K562 (cell line): ENCODE data around the gene OR52R1. TPM values are rescaled to one million over a fixed set of nuclear protein-coding genes. Genes with fewer than 3 reads are reported as not detected.

ENCODE experiments used
- ATAC-seq: fragments of 200-7000 bp; cut with Tn5 transposase; 3 replicates; pipeline ENCODE4 v1.9.1; 2020; ENCODE audit warnings: moderate library complexity
- BruUV-seq: library from RNA; stranded (reverse); fragments of 400-500 nt; replicated peaks from 2 replicates; lab custom pipeline; 2021; lab: Mats Ljungman, UMichigan
- CTCF ChIA-PET: fragments of 300-600 bp; formaldehyde crosslinking; extraction: SDS; loops from one replicate; lab custom pipeline; 2021; ENCODE audit warnings: low intra/inter-chr PET ratio; lab: Yijun Ruan, JAX
- POLR2A ChIA-PET: fragments of 300-600, 350-650 bp; sonication (Branson Sonifier 250); formaldehyde crosslinking; extraction: SDS; loops from one replicate; lab custom pipeline; 2021; ENCODE audit warnings: antibody characterized with exemption, inconsistent platforms; lab: Yijun Ruan, JAX
- DNase-seq, 4 experiments: peaks; one replicate each; pipeline versions ENCODE4 v3.0.0 to v3.0.0-alpha.2; 2011 to 2018; ENCODE audit warnings: low spot score in 3 of 4, mixed read lengths in 3 of 4; ENCODE audit errors: extremely low read depth in 1 of 4
- FAIRE-seq: peaks from 2 replicates; lab custom pipeline; 2011; peaks lifted over from hg19 to GRCh38; lab: Jason Lieb, UNC
- H2AFZ ChIP-seq: 2 replicates; pipeline ENCODE4 v1.6.0; 2011; ENCODE audit warnings: low read depth, low read length, control low read depth, inconsistent platforms
- H3K27ac ChIP-seq: fragments of 200-600 bp; 3 replicates; pipeline ENCODE4 v1.8.0; 2011; ENCODE audit warnings: low read depth, mild to moderate bottlenecking, control low read depth, inconsistent platforms, low read length, moderate library complexity, mixed read lengths; ENCODE audit errors: extremely low read depth
- H3K27me3 ChIP-seq, 2 experiments: fragments of 300-600 bp in 1 of 2; 2 replicates in 1 of 2; 3 replicates in 1 of 2; pipeline versions ENCODE4 v1.6.0 to v1.8.0; 2011; ENCODE audit warnings: inconsistent platforms in 2 of 2, low read length in 2 of 2, mild to moderate bottlenecking in 1 of 2, mixed read lengths in 1 of 2, moderate library complexity in 1 of 2; ENCODE audit not compliant: control insufficient read depth in 2 of 2, insufficient read depth in 2 of 2
- H3K36me3 ChIP-seq: fragments of 300-600 bp; 3 replicates; pipeline ENCODE4 v1.8.0; 2011; ENCODE audit warnings: mild to moderate bottlenecking, low read length, inconsistent platforms; ENCODE audit not compliant: control insufficient read depth, insufficient read depth
- H3K4me1 ChIP-seq, 2 experiments: fragments of 200-600 bp in 1 of 2; replicated peaks in 1 of 2; 2 replicates in 1 of 2; 3 replicates in 1 of 2; pipeline versions ENCODE4 v1.5.1 to v1.8.0; 2011; ENCODE audit warnings: inconsistent platforms in 2 of 2, low read length in 2 of 2, mild to moderate bottlenecking in 1 of 2, mixed read lengths in 1 of 2, moderate library complexity in 1 of 2; ENCODE audit not compliant: control insufficient read depth in 2 of 2, insufficient read depth in 2 of 2
- H3K4me2 ChIP-seq: 2 replicates; pipeline ENCODE4 v1.6.1; 2011; ENCODE audit warnings: low read length, control low read depth, inconsistent platforms, mixed read lengths; ENCODE audit not compliant: insufficient read depth
- H3K4me3 ChIP-seq: fragments of 200-600 bp; sonication (generic), shearing (Covaris generic); 2 replicates; pipeline ENCODE4 v1.5.1; 2016; ENCODE audit warnings: control low read depth, inconsistent platforms
- H3K79me2 ChIP-seq: fragments of 200-600 bp; 3 replicates; pipeline ENCODE4 v1.8.0; 2011; ENCODE audit warnings: low read length, inconsistent platforms; ENCODE audit not compliant: control insufficient read depth, insufficient read depth
- H3K9ac ChIP-seq, 2 experiments: 2 replicates each; pipeline versions ENCODE4 v1.6.0 to v1.6.1; 2011; ENCODE audit warnings: low read depth in 2 of 2, low read length in 2 of 2, control low read depth in 1 of 2, inconsistent platforms in 1 of 2, mild to moderate bottlenecking in 1 of 2, mixed read lengths in 1 of 2; ENCODE audit not compliant: insufficient read depth in 1 of 2
- H3K9me1 ChIP-seq: one replicate; pipeline ENCODE4 v1.6.0; 2011; ENCODE audit warnings: inconsistent platforms, mild to moderate bottlenecking, low read length, moderate library complexity; ENCODE audit not compliant: control insufficient read depth, insufficient read depth
- H3K9me3 ChIP-seq: replicated peaks from 2 replicates; pipeline ENCODE4 v1.5.1; 2011; ENCODE audit warnings: low read depth, low read length, inconsistent platforms; ENCODE audit not compliant: control insufficient read depth, insufficient read depth
- H4K20me1 ChIP-seq: replicated peaks from 2 replicates; pipeline ENCODE4 v1.6.1; 2011; ENCODE audit warnings: low read length, inconsistent platforms, mixed read lengths; ENCODE audit not compliant: control insufficient read depth, insufficient read depth
- CHCHD3 ChIP-seq: fragments of 250-450 bp; sonication (Bioruptor Pico); IDR thresholded peaks from 2 replicates; pipeline ENCODE4 v2.1.2; 2022; ENCODE audit warnings: mild to moderate bottlenecking
- DIDO1 ChIP-seq: fragments of 450-650 bp; IDR thresholded peaks from 2 replicates; pipeline ENCODE4 v1.6.1; 2016; ENCODE audit warnings: low read depth, missing biosample characterization, missing genetic modification characterization
- KDM4B ChIP-seq, 2 experiments: fragments of 450-650 bp in 1 of 2; sonication (generic) in 1 of 2; IDR thresholded peaks; 2 replicates each; pipeline ENCODE4 v1.6.1; 2016 to 2017; ENCODE audit warnings: borderline replicate concordance in 2 of 2, antibody characterized with exemption in 1 of 2, low read depth in 1 of 2, mild to moderate bottlenecking in 1 of 2
- NCOR1 ChIP-seq: fragments of 450-650 bp; IDR thresholded peaks from 2 replicates; pipeline ENCODE4 v1.6.1; 2016; ENCODE audit warnings: mild to moderate bottlenecking, moderate library complexity
- OTX1 ChIP-seq: fragments of 450-650 bp; formaldehyde crosslinking; IDR thresholded peaks from 2 replicates; pipeline ENCODE4 v1.4.0; 2022; ENCODE audit warnings: mild to moderate bottlenecking
- POLR2H ChIP-seq: IDR thresholded peaks from 2 replicates; pipeline ENCODE4 v1.6.1; 2016; ENCODE audit warnings: missing genetic modification characterization, low read depth, mild to moderate bottlenecking, control low read depth, missing compliant biosample characterization, moderate library complexity
- POU5F1 ChIP-seq: fragments of 150-350 bp; IDR thresholded peaks from 2 replicates; pipeline ENCODE4 v1.6.1; 2014; ENCODE audit warnings: borderline replicate concordance, low read length, low read depth, mild to moderate bottlenecking; ENCODE audit not compliant: partially characterized antibody
- PRMT5 ChIP-seq: sonication (generic); formaldehyde crosslinking; IDR thresholded peaks from 2 replicates; pipeline ENCODE4 v1.5.0; 2020; ENCODE audit warnings: missing genetic modification reagents
- RBM22 ChIP-seq: fragments of 200-400 bp; formaldehyde crosslinking; IDR thresholded peaks from 2 replicates; pipeline ENCODE4 v1.6.1; 2018; ENCODE audit warnings: low read length, low read depth; ENCODE audit not compliant: poor library complexity, severe bottlenecking
- SAFB2 ChIP-seq: fragments of 200-400 bp; formaldehyde crosslinking; IDR thresholded peaks from 2 replicates; pipeline ENCODE4 v1.6.1; 2018; ENCODE audit warnings: borderline replicate concordance, low read length, low read depth, moderate library complexity; ENCODE audit not compliant: severe bottlenecking
- SMAD2 ChIP-seq: fragments of 150-350 bp; IDR thresholded peaks from 2 replicates; pipeline ENCODE4 v1.6.1; 2014; ENCODE audit warnings: low read depth, mild to moderate bottlenecking, low read length
- SNRNP70 ChIP-seq: fragments of 200-400 bp; formaldehyde crosslinking; optimal IDR thresholded peaks from 2 replicates; pipeline ENCODE3; 2017; ENCODE audit warnings: low read depth, low read length
- SRF ChIP-seq, 2 experiments: fragments of 250-450, 450-650 bp in 1 of 2; sonication (Bioruptor Pico) in 1 of 2; sonication (generic) in 1 of 2; formaldehyde crosslinking; IDR thresholded peaks; 2 replicates each; pipeline versions ENCODE4 v1.5.0 to v1.5.1; 2020 to 2022; ENCODE audit warnings: mild to moderate bottlenecking in 1 of 2, missing genetic modification reagents in 1 of 2
- ZNF212 ChIP-seq: fragments of 450-650 bp; formaldehyde crosslinking; IDR thresholded peaks from 2 replicates; pipeline ENCODE4 v1.4.0; 2020; ENCODE audit warnings: mild to moderate bottlenecking
- ZNF347 ChIP-seq: fragments of 450-650 bp; formaldehyde crosslinking; IDR thresholded peaks from 2 replicates; pipeline ENCODE4 v1.4.0; 2020; ENCODE audit warnings: low read depth, mild to moderate bottlenecking, moderate library complexity
- ZNF589 ChIP-seq: fragments of 200-800 bp; sonication (Bioruptor generic); IDR thresholded peaks from 2 replicates; pipeline ENCODE4 v1.6.1; 2016; ENCODE audit warnings: low read depth, missing genetic modification characterization, missing compliant biosample characterization
- WGBS: fragments of 100-300 bp; shearing (Covaris generic); methylation state at CpG from one replicate; pipeline ENCODE4 v1.1.6; 2016; ENCODE audit warnings: low coverage, mixed read lengths; ENCODE audit not compliant: insufficient coverage; ENCODE audit errors: missing lambda C conversion rate; 5-methylcytosine and 5-hydroxymethylcytosine counted together
- in situ Hi-C: fragments of 300-500 bp; cut with MboI; formaldehyde crosslinking; loops from 4 replicates; pipeline ENCODE4 v1.15.0; 2018; ENCODE audit warnings: inconsistent platforms, mixed read lengths
- intact Hi-C: fragments of 100-400 bp; cut with micrococcal nuclease; formaldehyde crosslinking; loops from 2 replicates; pipeline ENCODE4 v1.14.2; 2022
- polyA plus RNA-seq, 8 experiments: library from polyadenylated mRNA; depleted of rRNA in 4 of 8; stranded (reverse) in 5 of 8; unstranded in 3 of 8; fragments of >200 nt; fragmentation: Nextera tagmentation in 2 of 8; fragmentation: Illumina TruSeq in 1 of 8; extraction: Ambion mirVana in 2 of 8; extraction: Trizol in 1 of 8; gene quantifications; 2 replicates each; pipeline versions ENCODE4 v1.2.1 to v1.2.3, GENCODE V29; 2011 to 2014; ENCODE audit warnings: inconsistent platforms in 1 of 8, missing spikeins in 1 of 8
- total RNA-seq, 7 experiments: library from RNA; depleted of rRNA in 6 of 7; stranded (reverse); fragments of >200 nt in 6 of 7; fragmentation: Illumina TruSeq in 2 of 7; extraction: Trizol in 2 of 7; gene quantifications; 2 replicates each; pipeline versions ENCODE4 v1.2.1 to v1.2.3, GENCODE V29; 2011 to 2021; ENCODE audit warnings: low replicate concordance in 1 of 7
- TF ChIP-seq, protein P1 (sequence below): sonication (generic); formaldehyde crosslinking; IDR thresholded peaks from 2 replicates; pipeline ENCODE4 v1.8.0; 2022; ENCODE audit warnings: mild to moderate bottlenecking, missing genetic modification reagents
- TF ChIP-seq, protein P2 (sequence below): fragments of 450-650 bp; formaldehyde crosslinking; IDR thresholded peaks from 2 replicates; pipeline ENCODE4 v1.4.0; 2022; ENCODE audit warnings: missing genetic modification characterization
- TF ChIP-seq, protein P3 (sequence below), 3 experiments: IDR thresholded peaks in 2 of 3; conservative IDR thresholded peaks in 1 of 3; 2 replicates each; pipeline ENCODE4 v1.5.1; 2011 to 2012; ENCODE audit warnings: low read length in 3 of 3, mild to moderate bottlenecking in 3 of 3, control low read depth in 2 of 3, improper control_type of control experiment in 1 of 3, inconsistent platforms in 1 of 3, low read depth in 1 of 3, mixed read lengths in 1 of 3, moderate library complexity in 1 of 3; ENCODE audit not compliant: insufficient read depth in 2 of 3

Gene OR52R1
- total and polyA plus RNA-seq, 9 of the 15 experiments (the other 6 are each of a cell fraction or from before 2014, with no cell fraction given), result not detected

DNA sequence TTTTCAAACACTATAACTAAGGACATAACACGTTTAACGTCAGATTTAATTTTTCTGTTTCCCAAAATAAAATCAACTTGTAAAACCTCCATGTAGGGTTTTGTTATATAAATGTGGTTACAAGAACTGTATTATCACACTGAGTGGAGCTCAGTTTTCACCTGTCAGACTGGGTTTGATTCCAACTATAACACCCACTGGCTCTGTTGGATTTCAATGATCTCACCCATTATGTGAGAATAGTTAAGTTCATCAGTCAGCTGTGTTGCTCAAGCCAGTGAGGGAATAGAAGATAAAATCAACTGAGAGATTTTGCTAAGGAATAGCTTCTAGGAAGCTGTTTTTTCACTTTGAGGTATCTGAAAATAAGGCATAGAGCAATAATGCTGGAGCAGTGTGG is 5.1 kb upstream of the OR52R1 start:
- ATAC-seq, result no peak
- Histone ChIP-seq H4K20me1 (no peaks in the 10 kb centered on the region), H3K4me1 (no peaks in the 10 kb centered on the region), H3K4me3 (no peak overlapping the region), H3K27me3 (no peaks in the 10 kb centered on the region), H3K9me3 (no peaks in the 10 kb centered on the region), H3K27ac (no peak overlapping the region)
- FAIRE-seq, result no peak
- in situ Hi-C loops, result no loop called here
- intact Hi-C loops, result no loop called here
- ChIA-PET POLR2A (no interaction called here), CTCF (no interaction called here)
- TF ChIP-seq, protein P1, sequence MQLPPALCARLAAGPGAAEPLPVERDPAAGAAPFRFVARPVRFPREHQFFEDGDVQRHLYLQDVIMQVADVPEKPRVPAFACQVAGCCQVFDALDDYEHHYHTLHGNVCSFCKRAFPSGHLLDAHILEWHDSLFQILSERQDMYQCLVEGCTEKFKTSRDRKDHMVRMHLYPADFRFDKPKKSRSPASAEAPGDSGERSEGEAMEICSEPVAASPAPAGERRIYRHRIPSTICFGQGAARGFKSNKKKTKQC (CRISPR knock-in tag), result no peak
- TF ChIP-seq ZNF347, result no peak
- TF ChIP-seq SRF (CRISPR knock-in tag; IDR thresholded peaks at IDR 0.05), result no peak
- TF ChIP-seq KDM4B (IDR thresholded peaks at IDR 0.05; ENCODE audit: borderline replicate concordance in 2 of 2, low read depth in 1 of 2), result no peak
- TF ChIP-seq POU5F1, result no peak
- no peak for TF ChIP-seq CHCHD3 (CRISPR knock-in tag)
- no peak for TF ChIP-seq ZNF212 (CRISPR knock-in tag)
- TF ChIP-seq SMAD2, result no peak
- TF ChIP-seq, protein P2, sequence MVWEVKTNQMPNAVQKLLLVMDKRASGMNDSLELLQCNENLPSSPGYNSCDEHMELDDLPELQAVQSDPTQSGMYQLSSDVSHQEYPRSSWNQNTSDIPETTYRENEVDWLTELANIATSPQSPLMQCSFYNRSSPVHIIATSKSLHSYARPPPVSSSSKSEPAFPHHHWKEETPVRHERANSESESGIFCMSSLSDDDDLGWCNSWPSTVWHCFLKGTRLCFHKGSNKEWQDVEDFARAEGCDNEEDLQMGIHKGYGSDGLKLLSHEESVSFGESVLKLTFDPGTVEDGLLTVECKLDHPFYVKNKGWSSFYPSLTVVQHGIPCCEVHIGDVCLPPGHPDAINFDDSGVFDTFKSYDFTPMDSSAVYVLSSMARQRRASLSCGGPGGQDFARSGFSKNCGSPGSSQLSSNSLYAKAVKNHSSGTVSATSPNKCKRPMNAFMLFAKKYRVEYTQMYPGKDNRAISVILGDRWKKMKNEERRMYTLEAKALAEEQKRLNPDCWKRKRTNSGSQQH (CRISPR knock-in tag), result no peak
- TF ChIP-seq PRMT5 (CRISPR knock-in tag), result no peak
- no peak for TF ChIP-seq NCOR1
- TF ChIP-seq, protein P3, sequence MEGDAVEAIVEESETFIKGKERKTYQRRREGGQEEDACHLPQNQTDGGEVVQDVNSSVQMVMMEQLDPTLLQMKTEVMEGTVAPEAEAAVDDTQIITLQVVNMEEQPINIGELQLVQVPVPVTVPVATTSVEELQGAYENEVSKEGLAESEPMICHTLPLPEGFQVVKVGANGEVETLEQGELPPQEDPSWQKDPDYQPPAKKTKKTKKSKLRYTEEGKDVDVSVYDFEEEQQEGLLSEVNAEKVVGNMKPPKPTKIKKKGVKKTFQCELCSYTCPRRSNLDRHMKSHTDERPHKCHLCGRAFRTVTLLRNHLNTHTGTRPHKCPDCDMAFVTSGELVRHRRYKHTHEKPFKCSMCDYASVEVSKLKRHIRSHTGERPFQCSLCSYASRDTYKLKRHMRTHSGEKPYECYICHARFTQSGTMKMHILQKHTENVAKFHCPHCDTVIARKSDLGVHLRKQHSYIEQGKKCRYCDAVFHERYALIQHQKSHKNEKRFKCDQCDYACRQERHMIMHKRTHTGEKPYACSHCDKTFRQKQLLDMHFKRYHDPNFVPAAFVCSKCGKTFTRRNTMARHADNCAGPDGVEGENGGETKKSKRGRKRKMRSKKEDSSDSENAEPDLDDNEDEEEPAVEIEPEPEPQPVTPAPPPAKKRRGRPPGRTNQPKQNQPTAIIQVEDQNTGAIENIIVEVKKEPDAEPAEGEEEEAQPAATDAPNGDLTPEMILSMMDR (IDR thresholded peaks at IDR 0.05 in 2 of 3, conservative IDR thresholded peaks at IDR 0.05 in 1 of 3; ENCODE audit: insufficient read depth in 2 of 3, low read depth in 1 of 3, low read length in 3 of 3), result no peak
- TF ChIP-seq POLR2H (tag), result no peak
- no peak for TF ChIP-seq DIDO1
- no peak for TF ChIP-seq SAFB2
- no peak for TF ChIP-seq OTX1
- no peak for TF ChIP-seq ZNF589
- TF ChIP-seq RBM22, result no peak
- no peak for TF ChIP-seq SNRNP70
- TF ChIP-seq, all 486 proteins: peak for 0
- 0% methylated on average over 2 of the region's 2 CpGs for WGBS
- H3K9ac ChIP-seq, result no peak overlapping the region
- no peak overlapping the region for H3K4me2 ChIP-seq
- DNase-seq, result no peak
- no TSS peak for BruUV-seq
- no peaks in the 10 kb centered on the region for H3K79me2 ChIP-seq
- H3K36me3 ChIP-seq, result no peaks in the 10 kb centered on the region
- H2AFZ ChIP-seq, result no peak overlapping the region
- no peaks in the 10 kb centered on the region for H3K9me1 ChIP-seq
